GM18520 (cell line): ENCODE results near the gene SKIC2.
"Not testable (repeated sequence)": the region's sequence is repeated elsewhere in the genome, so short reads cannot be mapped to it uniquely, and the experiment has no call there.

Experiments
- ATAC-seq: cut with Tn5 transposase; IDR thresholded peaks from one replicate; pipeline ENCODE4 v1.9.1; 2021; ENCODE audit not compliant: unreplicated experiment

The SKIC2 gene

DNA sequence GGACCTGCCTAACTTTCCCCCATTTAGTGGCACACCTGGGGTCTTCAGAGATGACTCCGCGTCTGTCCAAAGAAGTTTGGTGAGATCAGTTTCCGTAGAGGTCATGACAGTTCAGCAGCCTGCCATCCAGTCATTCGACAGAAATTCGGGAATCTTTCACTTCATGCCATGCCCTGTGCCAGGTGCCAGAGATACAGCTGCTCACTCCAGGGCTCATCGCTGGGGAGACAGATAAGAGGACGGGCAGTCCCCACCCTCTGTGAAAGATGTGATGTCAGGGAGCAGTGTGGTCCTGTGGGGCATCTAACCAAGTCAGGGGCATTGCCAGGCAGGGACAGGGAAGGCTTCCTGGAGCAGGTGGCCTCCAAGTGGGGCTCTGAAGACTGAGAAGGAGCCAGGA is 44.3 kb downstream of the SKIC2 start:
- not testable (repeated sequence) for ATAC-seq

DNA sequence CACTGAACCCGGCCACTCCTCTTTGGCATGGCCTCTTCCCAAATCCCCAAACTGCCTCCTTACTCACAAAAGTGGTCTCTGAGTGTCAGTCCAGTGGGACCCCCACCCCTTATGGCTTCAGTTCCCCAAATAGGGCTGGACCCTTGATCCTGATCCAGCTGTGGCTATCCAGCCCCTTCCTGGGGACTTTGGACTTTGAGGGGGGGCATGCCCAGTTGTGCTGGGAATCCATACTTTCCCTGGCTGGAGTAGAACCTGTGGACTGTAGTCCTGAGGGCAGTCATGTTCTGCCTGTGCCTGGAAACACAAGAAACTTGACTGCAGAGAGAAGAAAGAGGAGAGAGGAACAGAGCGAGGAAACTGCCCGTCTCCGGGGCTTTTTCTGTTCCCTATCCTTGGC is 45.4 kb downstream of the SKIC2 start:
- ATAC-seq = not testable (repeated sequence)

DNA sequence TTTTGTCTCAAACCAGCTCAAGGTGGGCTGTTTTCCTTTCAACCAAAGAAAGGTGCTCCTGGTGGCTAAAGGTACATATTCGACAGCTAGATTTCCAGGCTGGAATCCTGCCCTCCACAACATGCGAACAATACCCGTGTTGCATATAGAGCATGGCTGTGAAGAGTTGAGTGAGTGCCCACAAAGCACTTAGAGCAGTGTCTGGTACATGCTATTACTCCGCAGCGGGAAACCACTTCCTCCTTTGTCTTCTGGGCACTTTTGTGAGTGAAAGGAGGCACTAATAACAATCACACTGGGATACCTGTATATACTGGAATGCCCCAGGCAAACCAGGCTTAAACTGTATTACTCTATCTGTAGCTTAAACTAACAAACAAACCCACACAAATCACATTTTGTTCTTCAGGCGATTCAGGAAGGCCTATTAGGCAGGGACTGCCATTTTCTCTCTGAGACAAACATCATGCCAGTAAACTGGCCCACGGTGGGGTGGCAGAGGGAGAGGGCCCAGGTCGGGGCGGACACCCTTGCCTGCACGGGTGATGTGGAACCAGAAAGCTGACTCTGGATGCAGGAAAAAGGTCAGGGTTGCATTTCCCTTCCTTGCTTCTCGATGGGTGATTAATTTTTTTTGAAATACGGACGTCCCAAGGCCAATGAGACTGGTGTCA is 46.0 kb downstream of the SKIC2 start:
- ATAC-seq = not testable (repeated sequence)

DNA sequence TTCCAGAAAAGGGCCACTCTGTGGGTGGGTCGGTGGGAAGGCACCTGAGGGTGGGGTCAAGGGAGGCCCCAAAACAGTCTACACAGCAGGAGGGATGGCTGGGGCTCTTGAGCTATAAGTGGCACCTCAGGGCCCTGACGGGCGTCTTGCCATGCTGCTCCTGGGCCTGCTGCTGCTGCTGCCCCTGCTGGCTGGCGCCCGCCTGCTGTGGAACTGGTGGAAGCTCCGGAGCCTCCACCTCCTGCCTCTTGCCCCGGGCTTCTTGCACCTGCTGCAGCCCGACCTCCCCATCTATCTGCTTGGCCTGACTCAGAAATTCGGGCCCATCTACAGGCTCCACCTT is 46.5 kb downstream of the SKIC2 start:
- not testable (repeated sequence) for ATAC-seq

- ATAC-seq = not testable (repeated sequence)
Observed at GRCh38 chr6:32005991-32006529, 47.1 kb downstream of the SKIC2 start.

DNA sequence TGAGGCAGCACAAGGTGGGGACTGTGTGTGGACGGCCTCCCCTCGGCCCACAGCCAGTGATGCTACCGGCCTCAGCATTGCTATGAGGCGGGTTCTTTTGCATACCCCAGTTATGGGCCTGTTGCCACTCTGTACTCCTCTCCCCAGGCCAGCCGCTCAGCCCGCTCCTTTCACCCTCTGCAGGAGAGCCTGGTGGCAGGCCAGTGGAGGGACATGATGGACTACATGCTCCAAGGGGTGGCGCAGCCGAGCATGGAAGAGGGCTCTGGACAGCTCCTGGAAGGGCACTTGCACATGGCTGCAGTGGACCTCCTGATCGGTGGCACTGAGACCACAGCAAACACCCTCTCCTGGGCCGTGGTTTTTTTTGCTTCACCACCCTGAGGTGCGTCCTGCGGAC is 48.1 kb downstream of the SKIC2 start:
- ATAC-seq = not testable (repeated sequence)

- ATAC-seq = not testable (repeated sequence)
Observed at GRCh38 chr6:32008037-32008436, 49.1 kb downstream of the SKIC2 start.

DNA sequence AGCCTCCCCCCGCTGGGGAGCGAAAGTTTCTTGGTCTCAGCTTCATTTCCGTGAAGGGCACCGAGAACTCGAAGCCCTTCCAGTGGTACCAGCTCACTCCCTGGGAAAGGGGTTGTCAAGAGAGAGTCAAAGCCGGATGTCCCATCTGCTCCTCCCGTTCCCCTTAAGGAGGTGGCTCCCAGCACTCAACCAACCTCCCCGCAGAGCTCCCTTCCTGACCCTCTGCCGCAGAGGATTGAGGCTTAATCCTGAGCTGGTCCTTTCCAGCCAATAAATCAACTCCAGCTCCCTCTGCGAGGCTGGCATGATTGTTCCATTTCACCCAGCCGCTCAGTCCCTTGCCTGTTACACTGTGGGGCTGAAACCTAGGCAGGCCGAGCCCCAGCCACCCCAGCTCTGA is 49.6 kb downstream of the SKIC2 start:
- ATAC-seq = not testable (repeated sequence)

DNA sequence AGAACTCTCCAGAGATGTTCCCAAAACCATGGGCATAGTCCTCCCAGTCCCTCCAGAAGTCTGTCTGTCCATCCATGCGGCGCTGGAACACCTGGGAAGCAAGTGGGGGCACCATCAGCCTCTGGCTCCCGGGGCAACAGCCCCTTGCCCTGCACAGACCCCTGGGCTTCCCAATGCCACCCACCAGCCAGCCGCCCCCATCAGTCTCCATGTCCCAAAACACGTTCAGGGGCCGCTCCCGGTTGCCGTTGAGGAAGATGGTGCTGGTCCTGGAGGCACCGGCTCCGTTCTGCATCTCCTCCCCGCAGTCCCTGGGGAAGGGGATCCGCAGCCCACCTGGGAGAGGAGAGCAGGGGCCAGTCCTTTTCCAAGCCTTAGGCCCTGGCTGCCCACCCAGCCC is 50.6 kb downstream of the SKIC2 start:
- ATAC-seq = not testable (repeated sequence)

DNA sequence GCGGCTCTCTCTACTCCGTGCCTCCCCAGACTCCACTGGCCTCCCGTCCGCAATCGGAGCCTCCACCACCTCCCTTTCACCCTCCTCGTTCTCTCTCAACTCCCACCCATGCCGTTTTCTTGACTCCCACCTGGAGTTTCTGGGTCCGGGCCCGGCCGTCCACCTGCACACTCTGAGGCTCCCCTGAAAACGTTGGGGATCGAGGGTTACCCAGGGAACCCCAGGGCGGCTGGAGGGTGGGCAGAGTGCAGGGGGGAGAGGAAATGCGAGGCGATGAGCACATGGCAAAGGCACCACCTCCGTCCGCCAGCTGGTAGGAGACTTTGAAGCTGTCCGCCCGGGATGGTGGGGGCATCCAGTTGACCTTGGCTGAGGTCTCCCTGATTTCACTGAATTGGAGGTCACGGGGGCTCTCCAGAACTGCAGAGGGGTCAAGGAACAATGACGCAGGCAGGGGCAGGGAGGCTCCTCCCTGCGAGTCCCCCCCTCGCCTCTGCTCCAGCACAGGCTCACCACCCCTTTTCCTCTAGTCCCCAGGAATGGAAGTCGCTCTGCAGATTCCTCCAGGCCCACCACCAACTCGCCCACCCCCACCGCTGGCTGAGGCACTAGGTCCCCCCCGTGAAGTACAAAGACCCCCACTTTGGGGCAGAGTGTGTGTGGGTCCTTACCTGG is 52.0 kb downstream of the SKIC2 start:
- ATAC-seq = not testable (repeated sequence)

- ATAC-seq = not testable (repeated sequence)
Observed at GRCh38 chr6:32012941-32013617, 54.1 kb downstream of the SKIC2 start.

DNA sequence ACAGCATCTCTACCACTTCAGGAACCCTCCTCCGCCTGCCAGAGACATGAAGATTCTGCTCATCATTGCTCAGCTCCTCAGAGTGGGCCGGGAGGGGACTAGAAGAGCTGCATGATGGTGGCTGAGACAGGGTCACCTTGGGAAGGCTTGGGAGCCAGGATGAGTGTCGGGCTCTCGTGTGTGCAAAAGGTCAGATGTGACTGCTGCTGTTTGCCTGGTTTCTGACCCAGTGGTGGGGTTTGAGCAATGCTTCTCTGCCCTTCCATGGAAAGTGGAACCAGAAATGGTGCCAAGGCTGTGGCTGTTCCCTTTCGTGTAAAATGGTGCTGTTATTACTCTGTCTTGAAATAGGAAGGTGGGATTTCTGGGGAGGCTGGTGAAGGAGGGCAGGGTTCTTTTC is 54.8 kb downstream of the SKIC2 start:
- ATAC-seq = not testable (repeated sequence)

DNA sequence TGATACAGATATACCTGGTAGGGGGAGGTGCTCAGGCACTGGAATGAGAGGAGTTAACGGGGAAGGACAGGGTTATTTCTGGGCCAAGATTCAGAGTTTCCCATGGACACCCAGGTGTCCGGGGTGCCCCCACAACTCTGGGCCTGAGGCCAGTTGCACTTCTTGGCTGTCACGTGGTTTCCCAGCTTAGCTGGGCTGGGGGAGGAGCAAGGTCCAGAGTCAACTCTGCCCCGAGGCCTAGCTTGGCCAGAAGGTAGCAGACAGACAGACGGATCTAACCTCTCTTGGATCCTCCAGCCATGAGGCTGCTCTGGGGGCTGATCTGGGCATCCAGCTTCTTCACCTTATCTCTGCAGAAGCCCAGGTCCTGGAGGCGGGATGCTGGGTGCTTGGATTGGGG is 55.6 kb downstream of the SKIC2 start, which contains the start of gene C4B:
Gene C4B (plus strand): TSS at position 249 of the 400 bp plus-strand sequence. CDS start 51 bp downstream, at position 300.
- ATAC-seq = not testable (repeated sequence)
